Hepatocyte (in vitro differentiated cells): ENCODE data around the gene C10orf143. TPM values are rescaled to one million over a fixed set of nuclear protein-coding genes. Genes with fewer than 3 reads are reported as not detected.
"Not testable (repeated sequence)": the region's sequence is repeated elsewhere in the genome, so short reads cannot be mapped to it uniquely, and the experiment has no call there.

ENCODE experiments used
- DNase-seq: peaks from one replicate; pipeline ENCODE4 v3.0.0-alpha.2; 2016; ENCODE audit warnings: low spot score
- H2AFZ ChIP-seq: fragments of 200-600 bp; sonication (generic); 2 replicates; pipeline ENCODE4 v1.6.0; 2016; ENCODE audit warnings: antibody characterized with exemption, mild to moderate bottlenecking
- H3K27ac ChIP-seq: fragments of 200-600 bp; sonication (generic); 2 replicates; pipeline ENCODE4 v1.5.1; 2016; ENCODE audit warnings: mild to moderate bottlenecking
- H3K27me3 ChIP-seq: fragments of 200-600 bp; sonication (generic); 2 replicates; pipeline ENCODE4 v1.6.1; 2016
- H3K36me3 ChIP-seq: fragments of 200-600 bp; sonication (generic); replicated peaks from 2 replicates; pipeline ENCODE4 v1.5.1; 2016; ENCODE audit warnings: low read depth; ENCODE audit not compliant: insufficient read depth
- H3K4me1 ChIP-seq: fragments of 200-600 bp; sonication (generic); 2 replicates; pipeline ENCODE4 v1.5.1; 2016; ENCODE audit warnings: mild to moderate bottlenecking, moderate library complexity; ENCODE audit not compliant: insufficient read depth
- H3K4me2 ChIP-seq: fragments of 200-600 bp; sonication (generic); 2 replicates; pipeline ENCODE4 v1.6.0; 2016
- H3K4me3 ChIP-seq: fragments of 200-600 bp; sonication (generic); 2 replicates; pipeline ENCODE4 v1.5.1; 2016; ENCODE audit warnings: mild to moderate bottlenecking
- H3K79me2 ChIP-seq: fragments of 200-600 bp; sonication (generic); 2 replicates; pipeline ENCODE4 v1.6.0; 2017; ENCODE audit warnings: mild to moderate bottlenecking
- H3K9me2 ChIP-seq: fragments of 200-600 bp; sonication (generic); replicated peaks from 2 replicates; pipeline ENCODE4 v1.6.0; 2017; ENCODE audit warnings: mild to moderate bottlenecking; ENCODE audit not compliant: insufficient read depth
- H3K9me3 ChIP-seq: fragments of 200-600 bp; sonication (generic); 2 replicates; pipeline ENCODE4 v1.5.1; 2016; ENCODE audit warnings: low read depth, mild to moderate bottlenecking
- H4K20me1 ChIP-seq: fragments of 200-600 bp; sonication (generic); 2 replicates; pipeline ENCODE4 v1.6.0; 2016; ENCODE audit warnings: mild to moderate bottlenecking; ENCODE audit not compliant: insufficient read depth, poor library complexity, severe bottlenecking
- CTCF ChIP-seq: fragments of 200-600 bp; sonication (generic); IDR thresholded peaks from 2 replicates; pipeline ENCODE4 v1.5.1; 2016; ENCODE audit warnings: antibody characterized with exemption, mild to moderate bottlenecking; ENCODE audit not compliant: poor library complexity
- EZH2 ChIP-seq: fragments of 200-600 bp; sonication (generic); IDR thresholded peaks from 2 replicates; pipeline ENCODE4 v1.6.1; 2016; ENCODE audit warnings: antibody characterized with exemption, mild to moderate bottlenecking, borderline replicate concordance
- EZH2phosphoT487 ChIP-seq: fragments of 200-600 bp; sonication (generic); IDR thresholded peaks from one replicate; pipeline ENCODE4 v1.6.1; 2018; ENCODE audit warnings: antibody characterized with exemption, mild to moderate bottlenecking, low read depth, moderate library complexity; ENCODE audit not compliant: unreplicated experiment, severe bottlenecking
- WGBS: methylation state at CpG from one replicate; pipeline ENCODE4 v1.1.6; 2016; ENCODE audit warnings: low lambda C conversion rate; ENCODE audit errors: missing lambda C conversion rate; 5-methylcytosine and 5-hydroxymethylcytosine counted together
- polyA plus RNA-seq: library from polyadenylated mRNA; unstranded; fragments of >200 nt; fragmentation: Nextera tagmentation; extraction: Ambion mirVana; gene quantifications from 2 replicates; pipeline ENCODE4 v1.2.1, GENCODE V29; 2016
- total RNA-seq: library from RNA; depleted of rRNA; stranded (reverse); fragments of >200 nt; gene quantifications from 2 replicates; pipeline ENCODE4 v1.2.3, GENCODE V29; 2014

Gene C10orf143
- total and polyA plus RNA-seq, 2 experiments from 2014 or later: 0.50 to 3.0 TPM

- DNase-seq: no peak
- Histone ChIP-seq H3K27ac (no peak overlapping the region), H3K27me3 (no peaks in the 10 kb centered on the region), H3K4me2 (no peak overlapping the region), H2AFZ (no peak overlapping the region), H3K9me2 (no peaks in the 10 kb centered on the region), H3K36me3 (no peaks in the 10 kb centered on the region), H4K20me1 (no peaks in the 10 kb centered on the region), H3K9me3 (no peaks in the 10 kb centered on the region), H3K4me1 (no peaks in the 10 kb centered on the region), H3K4me3 (no peak overlapping the region), H3K79me2 (no peaks in the 10 kb centered on the region)
- no peak for TF ChIP-seq CTCF
- TF ChIP-seq EZH2: no peak
- TF ChIP-seq EZH2phosphoT487: no peak
- WGBS: 43% methylated on average over 3 of the region's 3 CpGs
These were observed 17.6 kb upstream of the C10orf143 start for GRCh38 chr10:130128062-130128781.

DNA sequence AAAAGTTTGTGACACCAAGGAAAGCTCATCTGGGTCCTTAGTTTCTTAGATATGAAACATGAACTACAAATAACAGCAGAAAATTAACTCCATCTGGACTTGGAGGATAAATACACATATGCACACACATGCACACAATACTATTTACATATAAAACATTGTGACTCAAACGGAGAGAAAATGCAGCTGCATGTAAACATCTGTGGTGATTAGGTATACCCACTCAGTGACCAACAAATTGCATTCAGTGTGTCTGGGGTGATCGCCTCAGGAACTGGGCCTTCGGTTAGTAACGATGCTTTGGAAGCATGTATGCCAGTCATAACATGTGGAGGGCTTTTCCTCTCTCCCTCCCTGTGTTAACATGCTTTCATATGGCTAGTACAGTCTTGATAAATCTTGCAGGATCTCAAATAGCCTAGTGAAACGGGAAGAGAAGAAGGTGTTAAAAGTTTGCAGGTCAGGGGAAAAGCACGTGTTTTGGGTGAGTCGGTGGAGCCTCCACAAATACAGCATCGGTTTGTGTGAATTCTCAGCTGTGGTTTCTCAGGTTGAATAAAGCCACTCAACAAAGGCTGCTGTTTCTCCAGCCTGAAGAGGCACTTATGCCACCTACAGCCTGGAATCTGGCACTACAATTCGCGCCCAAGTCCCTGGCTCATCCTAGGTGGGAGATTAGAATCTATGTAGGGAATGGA lies 16.9 kb upstream of the C10orf143 start:
- Histone ChIP-seq H3K9me2 (no peaks in the 10 kb centered on the region), H3K27ac (no peak overlapping the region), H3K4me3 (no peak overlapping the region), H3K27me3 (no peaks in the 10 kb centered on the region), H2AFZ (peak overlapping the region; percentile 35), H3K4me2 (peak overlapping the region; percentile 57), H3K36me3 (no peaks in the 10 kb centered on the region), H3K4me1 (no peaks in the 10 kb centered on the region), H3K9me3 (no peaks in the 10 kb centered on the region), H4K20me1 (no peaks in the 10 kb centered on the region), H3K79me2 (no peaks in the 10 kb centered on the region)
- TF ChIP-seq CTCF (peak; percentile 74), EZH2 (no peak)
- DNase-seq: peak; percentile 81
- 26% methylated on average over 10 of the region's 10 CpGs for WGBS

GRCh38 chr10:130121486-130122079 lies 11.0 kb upstream of the C10orf143 start:
- H3K36me3 ChIP-seq: no peaks in the 10 kb centered on the region
- no peak overlapping the region for H3K4me3 ChIP-seq
- DNase-seq: no peak
- TF ChIP-seq EZH2phosphoT487 (no peak), EZH2 (no peak), CTCF (no peak)
- no peaks in the 10 kb centered on the region for H3K4me1 ChIP-seq
- H3K79me2 ChIP-seq: no peaks in the 10 kb centered on the region
- H3K27ac ChIP-seq: no peak overlapping the region
- H3K4me2 ChIP-seq: no peak overlapping the region
- WGBS: 80% methylated on average over 13 of the region's 13 CpGs
- no peaks in the 10 kb centered on the region for H3K9me2 ChIP-seq
- H4K20me1 ChIP-seq: no peaks in the 10 kb centered on the region
- no peaks in the 10 kb centered on the region for H3K27me3 ChIP-seq
- H3K9me3 ChIP-seq: no peaks in the 10 kb centered on the region
- H2AFZ ChIP-seq: no peak overlapping the region

DNA sequence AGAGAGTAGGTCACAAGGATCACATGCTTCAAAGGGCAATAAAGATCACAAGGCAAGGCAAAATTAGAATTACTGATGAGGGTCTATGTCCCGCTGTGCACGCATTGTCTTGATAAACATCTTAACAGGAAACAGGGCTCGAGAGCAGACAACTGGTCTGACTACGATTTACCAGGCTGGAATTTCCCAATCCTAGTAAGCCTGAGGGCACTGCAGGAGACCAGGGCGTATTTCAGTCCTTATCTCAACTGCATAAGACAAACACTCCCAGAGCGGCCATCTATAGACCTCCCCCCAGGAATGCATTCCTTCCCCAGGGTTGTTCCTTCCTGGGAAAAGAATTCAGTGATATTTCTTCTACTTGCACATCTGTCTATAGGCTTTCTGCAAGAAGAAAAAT lies 6.9 kb upstream of the C10orf143 start:
- H3K4me3 ChIP-seq, DNase-seq, H3K27ac ChIP-seq, H3K9me2 ChIP-seq, H3K9me3 ChIP-seq, H2AFZ ChIP-seq, H3K79me2 ChIP-seq, H4K20me1 ChIP-seq, H3K27me3 ChIP-seq, H3K4me2 ChIP-seq, H3K4me1 ChIP-seq, H3K36me3 ChIP-seq: not testable (repeated sequence)
- 63% methylated on average over 6 of the region's 6 CpGs for WGBS

DNA sequence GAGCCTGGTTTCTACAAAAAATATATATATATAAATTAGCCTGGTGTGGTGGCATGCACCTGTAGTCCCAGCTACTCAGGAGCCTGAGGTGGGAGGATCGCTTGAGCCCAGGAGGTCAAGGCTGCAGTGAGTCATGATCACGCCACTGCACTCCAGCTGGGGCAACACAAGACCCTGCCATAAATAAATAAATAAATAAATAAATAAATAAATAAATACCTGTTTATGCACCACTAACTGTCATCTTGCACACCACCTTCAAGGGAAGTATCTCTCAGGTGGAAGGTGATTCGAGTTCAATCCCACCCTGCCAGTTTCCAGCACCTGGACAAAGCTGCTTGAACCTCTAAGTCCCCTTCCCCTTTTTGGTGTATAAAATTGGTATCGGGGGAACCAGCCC lies 6.3 kb upstream of the C10orf143 start:
- H3K27ac ChIP-seq, H3K36me3 ChIP-seq, H3K79me2 ChIP-seq, H3K4me2 ChIP-seq, H3K9me3 ChIP-seq, DNase-seq, H3K9me2 ChIP-seq, H3K27me3 ChIP-seq, H3K4me3 ChIP-seq, H3K4me1 ChIP-seq, H4K20me1 ChIP-seq, H2AFZ ChIP-seq: not testable (repeated sequence)
- WGBS: 95% methylated on average over 4 of the region's 4 CpGs
